Type B pancreatic cell (in vitro differentiated cells): ENCODE data around the gene ABCA9. TPM values are rescaled to one million over a fixed set of nuclear protein-coding genes. Genes with fewer than 3 reads are reported as not detected.

ENCODE experiments used
- DNase-seq: peaks from one replicate; pipeline ENCODE4 v3.0.0; 2021; ENCODE audit warnings: mixed read lengths; ENCODE audit not compliant: unreplicated experiment; ENCODE audit errors: extremely low spot score
- H3K27ac Mint-ChIP-seq: 2 replicates; pipeline ENCODE4 v1.8.0; 2021; ENCODE audit warnings: mild to moderate bottlenecking, mixed read lengths
- H3K27me3 Mint-ChIP-seq: 2 replicates; pipeline ENCODE4 v1.8.0; 2021; ENCODE audit warnings: mixed read lengths
- H3K36me3 Mint-ChIP-seq: 2 replicates; pipeline ENCODE4 v1.8.0; 2021; ENCODE audit warnings: mixed read lengths
- H3K4me1 Mint-ChIP-seq: one replicate; pipeline ENCODE4 v1.8.0; 2021; ENCODE audit warnings: mixed read lengths; ENCODE audit not compliant: unreplicated experiment
- H3K4me3 Mint-ChIP-seq: 2 replicates; pipeline ENCODE4 v1.8.0; 2021; ENCODE audit warnings: mild to moderate bottlenecking, mixed read lengths
- H3K9me3 Mint-ChIP-seq: 2 replicates; pipeline ENCODE4 v1.8.0; 2021; ENCODE audit warnings: mixed read lengths
- CTCF ChIP-seq: fragments of 200-600 bp; sonication (generic); conservative IDR thresholded peaks from 2 replicates; pipeline ENCODE4 v1.5.0; 2021; ENCODE audit warnings: antibody characterized with exemption, mild to moderate bottlenecking
- total RNA-seq: library from RNA; stranded (reverse); gene quantifications from 2 replicates; pipeline ENCODE4 v1.2.1, GENCODE V29; 2021; ENCODE audit warnings: low replicate concordance

The ABCA9 gene
- total RNA-seq, 1 donor from 2014 or later = 5.0 TPM

DNA sequence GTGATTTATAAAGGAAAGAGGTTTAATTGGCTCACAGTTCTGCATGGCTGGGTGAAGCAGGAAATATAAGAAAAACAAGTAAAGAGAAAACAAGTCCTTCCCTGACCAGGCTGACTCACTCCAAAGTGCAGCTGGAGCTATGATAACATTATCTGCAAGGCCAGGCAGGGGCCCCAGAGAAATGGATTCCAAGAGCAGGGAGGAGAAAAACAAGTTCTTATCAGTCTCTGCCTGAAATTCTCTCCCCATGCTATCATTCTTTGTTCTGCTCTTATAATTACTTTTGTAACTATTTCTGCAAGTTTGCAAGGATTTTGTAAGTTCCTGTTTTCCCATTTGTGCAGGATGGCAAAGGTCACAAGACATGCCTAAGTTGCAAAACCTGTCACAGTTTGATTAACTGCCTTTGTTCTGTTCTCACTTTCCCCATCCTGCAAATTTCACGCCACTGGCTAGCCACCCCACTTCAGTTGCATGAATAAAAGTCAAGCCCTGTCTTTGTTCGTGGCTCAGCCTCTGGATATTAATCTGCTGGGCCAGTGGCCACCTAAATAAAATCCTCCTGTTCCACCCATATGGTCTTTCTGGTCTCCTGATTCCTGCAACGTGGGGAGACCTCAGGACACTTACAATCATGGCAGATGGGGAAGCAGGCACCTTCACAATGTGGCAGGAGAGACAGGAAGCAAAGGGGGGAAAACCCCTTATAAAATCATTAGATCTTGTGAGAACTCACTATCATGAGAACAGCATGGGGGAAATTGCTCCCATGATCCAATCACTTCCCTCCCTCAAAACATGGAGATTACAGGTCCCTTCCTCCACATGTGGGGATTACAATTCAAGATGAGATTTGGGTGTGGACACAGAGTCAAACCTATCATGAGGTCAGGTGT, 13.1 kb downstream of the ABCA9 start:
- H3K4me1 Mint-ChIP-seq = peaks cover 17% of the 10 kb centered on the region
- H3K36me3 Mint-ChIP-seq = peaks cover 6% of the 10 kb centered on the region
- H3K27ac Mint-ChIP-seq = peak overlapping the region; percentile 83
- H3K4me3 Mint-ChIP-seq = peak overlapping the region; percentile 68
- no peak for TF ChIP-seq CTCF
- H3K27me3 Mint-ChIP-seq = no peaks in the 10 kb centered on the region
- DNase-seq = no peak
- H3K9me3 Mint-ChIP-seq = peaks cover 6% of the 10 kb centered on the region

DNA sequence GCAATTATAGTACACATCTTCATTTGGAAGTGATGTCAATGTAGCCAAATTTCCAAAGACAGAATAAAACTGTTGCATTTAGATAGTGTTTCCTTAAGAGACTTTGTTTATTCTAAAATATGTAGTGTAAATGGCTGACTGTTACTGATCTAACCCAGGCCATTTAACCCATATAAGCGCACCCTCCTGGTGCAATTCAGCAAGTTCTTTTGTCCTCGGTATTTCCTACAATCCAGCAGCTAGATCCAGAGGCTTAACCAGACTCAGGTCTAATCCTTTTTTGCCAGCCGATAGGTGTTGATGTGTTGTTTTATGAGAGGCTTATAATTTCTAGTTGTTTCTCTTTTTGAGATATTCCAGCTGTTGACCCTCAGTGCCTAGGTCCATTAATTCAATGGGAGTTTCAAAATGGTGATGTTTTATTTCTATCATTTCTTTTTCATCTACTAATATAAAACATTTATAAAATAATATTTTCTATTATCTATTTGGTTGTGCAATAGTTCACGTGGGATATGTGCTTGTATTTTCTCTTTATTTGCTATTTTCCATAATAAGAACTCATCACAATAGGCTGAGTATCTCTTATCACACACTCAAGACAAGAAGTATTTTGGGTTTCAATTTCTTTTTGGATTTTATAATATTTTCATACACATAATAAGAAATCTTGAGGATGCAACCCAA, 14.5 kb downstream of the ABCA9 start:
- peaks cover 6% of the 10 kb centered on the region for H3K36me3 Mint-ChIP-seq
- H3K9me3 Mint-ChIP-seq = peaks cover 5% of the 10 kb centered on the region
- no peak for TF ChIP-seq CTCF
- H3K27me3 Mint-ChIP-seq = no peaks in the 10 kb centered on the region
- no peak for DNase-seq
- no peak overlapping the region for H3K27ac Mint-ChIP-seq
- H3K4me1 Mint-ChIP-seq = peaks cover 15% of the 10 kb centered on the region
- no peak overlapping the region for H3K4me3 Mint-ChIP-seq

DNA sequence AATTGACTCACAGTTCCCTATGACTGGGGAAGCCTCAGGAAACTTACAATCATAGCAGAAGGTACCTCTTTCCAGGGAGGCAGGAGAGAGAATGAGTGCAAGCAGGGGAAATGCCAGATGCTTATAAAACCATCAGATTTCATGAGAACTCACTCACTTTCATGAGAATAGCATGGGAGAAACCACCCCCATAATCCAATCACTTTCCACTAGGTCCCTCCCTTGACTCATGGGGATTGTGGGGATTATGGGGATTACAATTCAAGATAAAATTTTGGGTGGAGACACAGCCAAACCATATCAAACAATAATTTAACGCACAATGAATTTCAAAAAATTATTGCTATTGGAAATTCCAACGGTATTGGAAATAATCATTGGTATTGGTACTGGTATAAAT, 15.1 kb downstream of the ABCA9 start:
- Mint-ChIP-seq H3K4me3 (peak overlapping the region; percentile 24), H3K9me3 (no peaks in the 10 kb centered on the region), H3K27ac (no peak overlapping the region), H3K36me3 (peaks cover 3% of the 10 kb centered on the region), H3K4me1 (peaks cover 10% of the 10 kb centered on the region), H3K27me3 (no peaks in the 10 kb centered on the region)
- DNase-seq = no peak
- no peak for TF ChIP-seq CTCF

DNA sequence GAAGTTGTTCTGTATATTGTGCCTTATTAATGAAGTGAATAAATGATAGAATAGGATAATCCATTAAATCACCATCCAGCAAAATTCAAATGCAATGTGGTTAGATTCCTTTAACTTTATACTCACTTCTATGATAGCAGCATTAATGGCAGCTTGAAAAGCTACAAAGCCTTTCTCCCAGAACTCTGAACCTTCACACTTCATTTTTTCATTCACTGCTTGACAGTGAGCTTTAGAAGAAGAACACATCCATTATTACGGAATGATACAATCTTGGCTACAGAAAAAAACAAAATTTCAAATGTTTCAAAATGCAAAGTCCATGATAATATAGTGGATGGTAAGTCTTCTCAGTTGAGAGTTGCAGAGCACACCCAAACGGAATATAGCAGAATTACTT, 16.4 kb downstream of the ABCA9 start:
- H3K4me1 Mint-ChIP-seq = peaks cover 10% of the 10 kb centered on the region
- H3K4me3 Mint-ChIP-seq = no peak overlapping the region
- H3K36me3 Mint-ChIP-seq = peaks cover 3% of the 10 kb centered on the region
- H3K27ac Mint-ChIP-seq = no peak overlapping the region
- DNase-seq = no peak
- H3K27me3 Mint-ChIP-seq = no peaks in the 10 kb centered on the region
- TF ChIP-seq CTCF = no peak
- no peaks in the 10 kb centered on the region for H3K9me3 Mint-ChIP-seq

DNA sequence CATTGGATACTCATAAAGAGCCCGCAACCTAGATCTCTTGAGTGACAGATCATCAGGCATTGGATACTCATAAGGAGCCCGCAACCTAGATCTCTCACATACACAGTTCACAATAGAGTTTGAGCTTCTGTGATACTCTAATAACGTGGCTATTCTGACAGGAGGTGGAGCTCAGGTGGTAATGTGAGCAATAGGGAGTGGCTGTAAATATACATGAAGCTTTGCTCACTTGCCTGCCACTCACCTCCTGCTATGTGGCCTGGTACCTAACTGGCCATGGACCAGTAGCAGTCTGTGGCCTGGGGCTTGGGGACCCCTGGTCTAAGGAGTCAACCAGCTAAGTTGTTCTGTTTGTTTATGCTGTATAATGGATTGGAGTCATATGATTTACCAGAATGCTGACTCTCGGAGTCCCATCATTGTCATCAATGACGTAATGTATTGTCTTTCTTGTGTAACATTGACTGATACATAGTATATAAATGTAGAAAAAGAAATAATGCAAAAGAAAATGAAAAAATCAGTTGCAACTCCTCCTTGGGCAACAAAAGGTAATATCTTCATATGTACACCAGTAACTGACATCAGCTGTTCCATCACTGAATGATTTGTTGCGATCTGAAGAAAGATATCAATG, 17.5 kb downstream of the ABCA9 start:
- Mint-ChIP-seq H3K27ac (no peak overlapping the region), H3K4me3 (no peak overlapping the region), H3K4me1 (peaks cover 10% of the 10 kb centered on the region), H3K9me3 (no peaks in the 10 kb centered on the region), H3K36me3 (peaks cover 7% of the 10 kb centered on the region), H3K27me3 (no peaks in the 10 kb centered on the region)
- TF ChIP-seq CTCF = no peak
- DNase-seq = no peak
